ENCODE results near the gene TYR.

The TYR gene

GRCh38 chr11:89177691-89178231 is at the start of gene TYR:
Gene TYR (plus strand): TSS chr11:89177875. CDS start chr11:89177954, 79 bp downstream.
- Histone ChIP-seq H3K9ac (ENCODE audit: low read depth, low read length) (no peak within 1 kb of the TSS), H3K9me3 (ENCODE audit: control insufficient read depth, insufficient read depth, low read length) (no peaks in the 10 kb centered on the region), H3K4me1 (ENCODE audit: control insufficient read depth, insufficient read depth, low read length) (no peaks in the 10 kb centered on the region), H3K36me3 (ENCODE audit: control insufficient read depth, insufficient read depth, low read length) (no peaks in the 10 kb centered on the region), H3K27me3 (ENCODE audit: control insufficient read depth, insufficient read depth, low read length) (no peaks in the 10 kb centered on the region), H3K4me3 (ENCODE audit: low read depth, low read length) (no peak within 1 kb of the TSS)

DNA sequence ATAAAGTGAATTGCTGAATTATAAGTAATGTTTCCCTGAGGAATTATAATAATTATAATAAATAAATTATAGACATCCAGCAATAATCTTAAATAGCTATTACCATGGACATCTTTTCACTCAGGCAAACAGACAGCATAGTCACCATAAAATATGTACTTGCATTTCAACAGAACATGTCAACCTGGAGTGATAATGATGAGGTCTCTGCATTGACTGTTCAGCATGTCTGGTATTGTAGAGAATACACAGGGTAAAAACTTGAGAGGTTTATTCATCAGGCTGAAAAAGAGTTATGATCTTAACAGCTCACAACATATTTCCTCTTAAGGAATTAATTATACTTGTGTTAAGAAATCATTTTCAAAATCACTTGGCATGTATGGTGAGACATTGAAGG is 41.1 kb upstream of the TYR start:
- H3K4me3 ChIP-seq (ENCODE audit: low read depth, low read length) = no peak overlapping the region
- H3K36me3 ChIP-seq (ENCODE audit: control insufficient read depth, insufficient read depth, low read length) = no peaks in the 10 kb centered on the region
- no peaks in the 10 kb centered on the region for H3K9me3 ChIP-seq (ENCODE audit: control insufficient read depth, insufficient read depth, low read length)
- H3K4me1 ChIP-seq (ENCODE audit: control insufficient read depth, insufficient read depth, low read length) = no peaks in the 10 kb centered on the region
- no peak overlapping the region for H3K9ac ChIP-seq (ENCODE audit: low read depth, low read length)
- H3K27me3 ChIP-seq (ENCODE audit: control insufficient read depth, insufficient read depth, low read length) = no peaks in the 10 kb centered on the region

- Histone ChIP-seq H3K9ac (ENCODE audit: low read depth, low read length) (no peak overlapping the region), H3K27me3 (ENCODE audit: control insufficient read depth, insufficient read depth, low read length) (no peaks in the 10 kb centered on the region), H3K9me3 (ENCODE audit: control insufficient read depth, insufficient read depth, low read length) (no peaks in the 10 kb centered on the region), H3K4me1 (ENCODE audit: control insufficient read depth, insufficient read depth, low read length) (no peaks in the 10 kb centered on the region), H3K4me3 (ENCODE audit: low read depth, low read length) (no peak overlapping the region), H3K36me3 (ENCODE audit: control insufficient read depth, insufficient read depth, low read length) (no peaks in the 10 kb centered on the region)
These were observed 30.4 kb upstream of the TYR start for GRCh38 chr11:89147229-89147628.

- Histone ChIP-seq H3K27me3 (ENCODE audit: control insufficient read depth, insufficient read depth, low read length) (no peaks in the 10 kb centered on the region), H3K9me3 (ENCODE audit: control insufficient read depth, insufficient read depth, low read length) (no peaks in the 10 kb centered on the region), H3K4me1 (ENCODE audit: control insufficient read depth, insufficient read depth, low read length) (no peaks in the 10 kb centered on the region), H3K4me3 (ENCODE audit: low read depth, low read length) (no peak overlapping the region), H3K36me3 (ENCODE audit: control insufficient read depth, insufficient read depth, low read length) (no peaks in the 10 kb centered on the region), H3K9ac (ENCODE audit: low read depth, low read length) (no peak overlapping the region)
These were observed 17.7 kb upstream of the TYR start for GRCh38 chr11:89159974-89160373.

DNA sequence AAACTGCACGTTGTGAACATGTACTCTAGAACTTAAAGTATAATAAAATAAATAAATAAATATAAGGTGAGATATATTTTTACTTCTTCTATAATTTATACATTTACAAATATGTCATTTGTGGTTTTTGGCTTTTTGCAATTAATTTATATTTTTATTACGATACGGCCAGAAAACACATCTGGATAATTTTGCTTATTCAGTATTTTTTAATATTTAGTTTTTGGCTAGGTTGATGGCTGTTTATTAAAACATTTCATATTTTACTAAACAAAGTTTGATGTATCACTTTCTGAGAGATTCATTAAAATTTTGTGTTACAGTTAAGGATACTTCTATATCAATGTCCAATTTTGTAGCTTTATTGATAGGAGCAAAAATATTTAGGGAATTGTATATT is 15.7 kb upstream of the TYR start:
- Histone ChIP-seq H3K4me3 (ENCODE audit: low read depth, low read length) (no peak overlapping the region), H3K27me3 (ENCODE audit: control insufficient read depth, insufficient read depth, low read length) (no peaks in the 10 kb centered on the region), H3K9me3 (ENCODE audit: control insufficient read depth, insufficient read depth, low read length) (no peaks in the 10 kb centered on the region), H3K9ac (ENCODE audit: low read depth, low read length) (no peak overlapping the region), H3K36me3 (ENCODE audit: control insufficient read depth, insufficient read depth, low read length) (no peaks in the 10 kb centered on the region), H3K4me1 (ENCODE audit: control insufficient read depth, insufficient read depth, low read length) (no peaks in the 10 kb centered on the region)

GRCh38 chr11:89163686-89164085 is 14.0 kb upstream of the TYR start:
- no peaks in the 10 kb centered on the region for H3K36me3 ChIP-seq (ENCODE audit: control insufficient read depth, insufficient read depth, low read length)
- H3K27me3 ChIP-seq (ENCODE audit: control insufficient read depth, insufficient read depth, low read length) = no peaks in the 10 kb centered on the region
- no peak overlapping the region for H3K9ac ChIP-seq (ENCODE audit: low read depth, low read length)
- H3K9me3 ChIP-seq (ENCODE audit: control insufficient read depth, insufficient read depth, low read length) = no peaks in the 10 kb centered on the region
- H3K4me1 ChIP-seq (ENCODE audit: control insufficient read depth, insufficient read depth, low read length) = no peaks in the 10 kb centered on the region
- H3K4me3 ChIP-seq (ENCODE audit: low read depth, low read length) = no peak overlapping the region

GRCh38 chr11:89168396-89168795 is 9.3 kb upstream of the TYR start:
- no peaks in the 10 kb centered on the region for H3K36me3 ChIP-seq (ENCODE audit: control insufficient read depth, insufficient read depth, low read length)
- no peak overlapping the region for H3K9ac ChIP-seq (ENCODE audit: low read depth, low read length)
- no peaks in the 10 kb centered on the region for H3K27me3 ChIP-seq (ENCODE audit: control insufficient read depth, insufficient read depth, low read length)
- H3K4me3 ChIP-seq (ENCODE audit: low read depth, low read length) = no peak overlapping the region
- H3K4me1 ChIP-seq (ENCODE audit: control insufficient read depth, insufficient read depth, low read length) = no peaks in the 10 kb centered on the region
- no peaks in the 10 kb centered on the region for H3K9me3 ChIP-seq (ENCODE audit: control insufficient read depth, insufficient read depth, low read length)

GRCh38 chr11:89175796-89176195 is 1.9 kb upstream of the TYR start:
- Histone ChIP-seq H3K36me3 (ENCODE audit: control insufficient read depth, insufficient read depth, low read length) (no peaks in the 10 kb centered on the region), H3K9me3 (ENCODE audit: control insufficient read depth, insufficient read depth, low read length) (no peaks in the 10 kb centered on the region), H3K4me3 (ENCODE audit: low read depth, low read length) (no peak overlapping the region), H3K4me1 (ENCODE audit: control insufficient read depth, insufficient read depth, low read length) (no peaks in the 10 kb centered on the region), H3K27me3 (ENCODE audit: control insufficient read depth, insufficient read depth, low read length) (no peaks in the 10 kb centered on the region), H3K9ac (ENCODE audit: low read depth, low read length) (no peak overlapping the region)

- no peaks in the 10 kb centered on the region for H3K36me3 ChIP-seq (ENCODE audit: control insufficient read depth, insufficient read depth, low read length)
- H3K4me1 ChIP-seq (ENCODE audit: control insufficient read depth, insufficient read depth, low read length) = no peaks in the 10 kb centered on the region
These were observed 737 bp upstream of the TYR start for GRCh38 chr11:89176938-89177337.

GRCh38 chr11:89181111-89181510 is 3.4 kb downstream of the TYR start:
- no peak overlapping the region for H3K9ac ChIP-seq (ENCODE audit: low read depth, low read length)
- no peaks in the 10 kb centered on the region for H3K36me3 ChIP-seq (ENCODE audit: control insufficient read depth, insufficient read depth, low read length)
- no peaks in the 10 kb centered on the region for H3K27me3 ChIP-seq (ENCODE audit: control insufficient read depth, insufficient read depth, low read length)
- H3K4me3 ChIP-seq (ENCODE audit: low read depth, low read length) = no peak overlapping the region
- H3K9me3 ChIP-seq (ENCODE audit: control insufficient read depth, insufficient read depth, low read length) = no peaks in the 10 kb centered on the region
- no peaks in the 10 kb centered on the region for H3K4me1 ChIP-seq (ENCODE audit: control insufficient read depth, insufficient read depth, low read length)

More at GRCh38 chr11:89176938-89177337, 737 bp upstream of the TYR start:
- H3K9me3 ChIP-seq (ENCODE audit: control insufficient read depth, insufficient read depth, low read length) = no peaks in the 10 kb centered on the region
- no peaks in the 10 kb centered on the region for H3K27me3 ChIP-seq (ENCODE audit: control insufficient read depth, insufficient read depth, low read length)
- no peak overlapping the region for H3K4me3 ChIP-seq (ENCODE audit: low read depth, low read length)
- H3K9ac ChIP-seq (ENCODE audit: low read depth, low read length) = no peak overlapping the region

- no peak overlapping the region for H3K4me3 ChIP-seq (ENCODE audit: low read depth, low read length)
- no peaks in the 10 kb centered on the region for H3K4me1 ChIP-seq (ENCODE audit: control insufficient read depth, insufficient read depth, low read length)
- no peaks in the 10 kb centered on the region for H3K9me3 ChIP-seq (ENCODE audit: control insufficient read depth, insufficient read depth, low read length)
- no peaks in the 10 kb centered on the region for H3K27me3 ChIP-seq (ENCODE audit: control insufficient read depth, insufficient read depth, low read length)
- no peaks in the 10 kb centered on the region for H3K36me3 ChIP-seq (ENCODE audit: control insufficient read depth, insufficient read depth, low read length)
- no peak overlapping the region for H3K9ac ChIP-seq (ENCODE audit: low read depth, low read length)
These were observed 5.3 kb downstream of the TYR start for GRCh38 chr11:89182773-89183518.

- H3K4me1 ChIP-seq (ENCODE audit: control insufficient read depth, insufficient read depth, low read length) = no peaks in the 10 kb centered on the region
- no peak overlapping the region for H3K4me3 ChIP-seq (ENCODE audit: low read depth, low read length)
- H3K27me3 ChIP-seq (ENCODE audit: control insufficient read depth, insufficient read depth, low read length) = no peaks in the 10 kb centered on the region
- no peak overlapping the region for H3K9ac ChIP-seq (ENCODE audit: low read depth, low read length)
- H3K9me3 ChIP-seq (ENCODE audit: control insufficient read depth, insufficient read depth, low read length) = no peaks in the 10 kb centered on the region
- H3K36me3 ChIP-seq (ENCODE audit: control insufficient read depth, insufficient read depth, low read length) = no peaks in the 10 kb centered on the region
These were observed 6.3 kb downstream of the TYR start for GRCh38 chr11:89184021-89184420.

All from iPS-15b (cell line).